Caco-2 (cell line): ENCODE data around the gene TTLL7. TPM values are rescaled to one million over a fixed set of nuclear protein-coding genes. Genes with fewer than 3 reads are reported as not detected.

Experiments used
- BruUV-seq: library from RNA; stranded (reverse); fragments of 400-500 nt; replicated peaks from 2 replicates; lab custom pipeline; 2021; lab: Mats Ljungman, UMichigan
- CTCF ChIA-PET: fragments of 300-600 bp; sonication (Branson Sonifier 250); formaldehyde crosslinking; loops from one replicate; lab custom pipeline; 2022; ENCODE audit warnings: antibody characterized with exemption; lab: Charles Lee
- POLR2A ChIA-PET: fragments of 300-600 bp; sonication (Branson Sonifier 250); formaldehyde crosslinking; loops from one replicate; lab custom pipeline; 2022; ENCODE audit warnings: antibody characterized with exemption; lab: Charles Lee
- DNase-seq, 2 experiments: peaks; one replicate each; pipeline versions ENCODE4 v3.0.0 to v3.0.0-alpha.2; 2020 to 2022
- H3K27me3 ChIP-seq: replicated peaks from 2 replicates; pipeline ENCODE4 v1.6.0; 2011; ENCODE audit warnings: low read length; ENCODE audit not compliant: control insufficient read depth, insufficient read depth
- H3K36me3 ChIP-seq: 2 replicates; pipeline ENCODE4 v1.5.1; 2011; ENCODE audit warnings: low read length; ENCODE audit not compliant: control insufficient read depth, insufficient read depth
- H3K4me1 ChIP-seq: fragments of 250-450 bp; sonication (Bioruptor Pico); 2 replicates; pipeline ENCODE4 v1.5.1; 2020; ENCODE audit warnings: mild to moderate bottlenecking
- H3K4me3 ChIP-seq: 2 replicates; pipeline ENCODE4 v1.5.1; 2011; ENCODE audit warnings: low read depth, mild to moderate bottlenecking, control low read depth, low read length
- H3K9me3 ChIP-seq: fragments of 250-450 bp; sonication (Bioruptor Pico); 2 replicates; pipeline ENCODE4 v1.5.1; 2020; ENCODE audit warnings: mild to moderate bottlenecking, moderate library complexity
- H3K27ac Mint-ChIP-seq: one replicate; pipeline ENCODE4 v1.8.0; 2022; ENCODE audit warnings: mixed read lengths; ENCODE audit not compliant: unreplicated experiment
- H3K27me3 Mint-ChIP-seq: one replicate; pipeline ENCODE4 v1.8.0; 2022; ENCODE audit warnings: mixed read lengths; ENCODE audit not compliant: insufficient read depth, unreplicated experiment
- H3K36me3 Mint-ChIP-seq: one replicate; pipeline ENCODE4 v1.8.0; 2022; ENCODE audit warnings: mild to moderate bottlenecking, mixed read lengths; ENCODE audit not compliant: insufficient read depth, unreplicated experiment
- H3K4me1 Mint-ChIP-seq: one replicate; pipeline ENCODE4 v1.8.0; 2022; ENCODE audit warnings: low read depth, mixed read lengths; ENCODE audit not compliant: unreplicated experiment
- H3K4me3 Mint-ChIP-seq: one replicate; pipeline ENCODE4 v1.8.0; 2022; ENCODE audit warnings: mild to moderate bottlenecking, moderate library complexity, mixed read lengths; ENCODE audit not compliant: unreplicated experiment
- H3K9me3 Mint-ChIP-seq: one replicate; pipeline ENCODE4 v1.8.0; 2022; ENCODE audit warnings: mixed read lengths; ENCODE audit not compliant: unreplicated experiment
- intact Hi-C: fragments of 100-400 bp; cut with micrococcal nuclease; formaldehyde crosslinking; loops from one replicate; pipeline ENCODE4 v1.10.0; 2022; ENCODE audit not compliant: unreplicated experiment
- total RNA-seq: library from RNA; stranded (reverse); gene quantifications from 2 replicates; pipeline ENCODE4 v1.2.3, GENCODE V29; 2022
- TF ChIP-seq, protein P1 (sequence below), 2 experiments: fragments of 200-600 bp in 1 of 2; IDR thresholded peaks; 1 replicate in 1 of 2; 2 replicates in 1 of 2; pipeline versions ENCODE4 v1.5.1 to v1.8.0; 2011 to 2022; ENCODE audit warnings: antibody characterized with exemption in 1 of 2, control low read depth in 1 of 2, inconsistent platforms in 1 of 2, low read depth in 1 of 2, low read length in 1 of 2, mild to moderate bottlenecking in 1 of 2, moderate library complexity in 1 of 2; ENCODE audit not compliant: insufficient read depth in 1 of 2, severe bottlenecking in 1 of 2, unreplicated experiment in 1 of 2

TTLL7 gene
- total RNA-seq, 1 experiment from 2014 or later: 0.75 TPM

DNA sequence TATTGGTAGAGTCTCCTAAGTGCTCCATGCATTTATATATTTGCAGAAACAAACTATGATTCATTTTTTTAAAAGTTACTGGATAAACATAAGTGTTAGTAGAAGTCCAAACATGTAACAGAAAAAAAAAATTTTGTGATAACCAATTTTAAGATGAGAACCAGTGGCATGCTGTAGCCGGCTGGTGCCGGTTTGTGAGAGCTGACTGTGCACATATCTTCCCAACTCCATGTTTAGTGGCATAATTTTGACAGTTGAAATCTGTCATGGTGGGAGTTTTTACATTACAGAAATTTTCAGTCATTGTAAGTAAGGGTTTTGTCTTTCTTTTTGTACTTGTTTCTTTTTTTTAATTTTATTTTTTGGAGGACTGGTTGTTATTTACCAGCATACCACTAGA is 141.2 kb downstream of the TTLL7 start:
- TF ChIP-seq, protein P1, sequence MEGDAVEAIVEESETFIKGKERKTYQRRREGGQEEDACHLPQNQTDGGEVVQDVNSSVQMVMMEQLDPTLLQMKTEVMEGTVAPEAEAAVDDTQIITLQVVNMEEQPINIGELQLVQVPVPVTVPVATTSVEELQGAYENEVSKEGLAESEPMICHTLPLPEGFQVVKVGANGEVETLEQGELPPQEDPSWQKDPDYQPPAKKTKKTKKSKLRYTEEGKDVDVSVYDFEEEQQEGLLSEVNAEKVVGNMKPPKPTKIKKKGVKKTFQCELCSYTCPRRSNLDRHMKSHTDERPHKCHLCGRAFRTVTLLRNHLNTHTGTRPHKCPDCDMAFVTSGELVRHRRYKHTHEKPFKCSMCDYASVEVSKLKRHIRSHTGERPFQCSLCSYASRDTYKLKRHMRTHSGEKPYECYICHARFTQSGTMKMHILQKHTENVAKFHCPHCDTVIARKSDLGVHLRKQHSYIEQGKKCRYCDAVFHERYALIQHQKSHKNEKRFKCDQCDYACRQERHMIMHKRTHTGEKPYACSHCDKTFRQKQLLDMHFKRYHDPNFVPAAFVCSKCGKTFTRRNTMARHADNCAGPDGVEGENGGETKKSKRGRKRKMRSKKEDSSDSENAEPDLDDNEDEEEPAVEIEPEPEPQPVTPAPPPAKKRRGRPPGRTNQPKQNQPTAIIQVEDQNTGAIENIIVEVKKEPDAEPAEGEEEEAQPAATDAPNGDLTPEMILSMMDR (IDR thresholded peaks at IDR 0.05; ENCODE audit: insufficient read depth in 1 of 2, low read depth in 1 of 2, low read length in 1 of 2, severe bottlenecking in 1 of 2, unreplicated experiment in 1 of 2): no peak
- Mint-ChIP-seq H3K4me3 (no peak overlapping the region), H3K27ac (no peak overlapping the region), H3K4me1 (no peaks in the 10 kb centered on the region), H3K27me3 (no peaks in the 10 kb centered on the region), H3K36me3 (no peaks in the 10 kb centered on the region), H3K9me3 (no peaks in the 10 kb centered on the region)
- BruUV-seq: no TSS peak
- CTCF ChIA-PET: no interaction called here
- H3K27me3 ChIP-seq: no peaks in the 10 kb centered on the region
- intact Hi-C loops: loop anchor here (1.0 to 2.0 kb wide), 2 partner anchors 264 to 313 kb away; no protein-coding TSS in a partner anchor
- POLR2A ChIA-PET: no interaction called here
- H3K4me1 ChIP-seq: no peaks in the 10 kb centered on the region
- H3K4me3 ChIP-seq: no peak overlapping the region
- no peaks in the 10 kb centered on the region for H3K9me3 ChIP-seq
- DNase-seq: no peak
- no peaks in the 10 kb centered on the region for H3K36me3 ChIP-seq

DNA sequence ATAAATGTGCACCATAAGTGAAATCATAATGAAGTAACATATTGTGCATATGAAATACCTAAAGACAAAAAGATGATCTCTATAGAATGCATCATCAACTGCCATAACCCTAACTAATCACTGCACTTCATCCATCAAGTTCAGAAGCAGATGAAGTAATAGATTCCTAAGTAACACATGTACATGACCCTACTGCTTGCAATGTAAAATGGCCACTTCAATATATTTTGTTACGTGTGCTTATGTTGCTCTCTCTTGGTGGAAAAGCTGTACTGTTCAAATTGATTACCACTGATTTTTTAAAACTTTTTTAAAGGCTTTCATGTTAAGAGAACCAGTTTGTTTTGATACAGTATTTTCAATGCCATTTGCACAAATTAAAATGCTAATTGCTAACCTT is 141.8 kb downstream of the TTLL7 start:
- Histone ChIP-seq H3K9me3 (no peaks in the 10 kb centered on the region), H3K4me3 (no peak overlapping the region), H3K4me1 (no peaks in the 10 kb centered on the region), H3K27me3 (no peaks in the 10 kb centered on the region), H3K36me3 (no peaks in the 10 kb centered on the region)
- Mint-ChIP-seq H3K4me1 (no peaks in the 10 kb centered on the region), H3K27me3 (no peaks in the 10 kb centered on the region), H3K27ac (no peak overlapping the region), H3K36me3 (no peaks in the 10 kb centered on the region), H3K4me3 (no peak overlapping the region), H3K9me3 (no peaks in the 10 kb centered on the region)
- TF ChIP-seq, protein P1 (IDR thresholded peaks at IDR 0.05; ENCODE audit: insufficient read depth in 1 of 2, low read depth in 1 of 2, low read length in 1 of 2, severe bottlenecking in 1 of 2, unreplicated experiment in 1 of 2): no peak
- ChIA-PET POLR2A (no interaction called here), CTCF (no interaction called here)
- BruUV-seq: no TSS peak
- intact Hi-C loops: loop anchor here (1.0 to 2.0 kb wide), 2 partner anchors 264 to 312 kb away; no protein-coding TSS in a partner anchor
- DNase-seq: no peak

DNA sequence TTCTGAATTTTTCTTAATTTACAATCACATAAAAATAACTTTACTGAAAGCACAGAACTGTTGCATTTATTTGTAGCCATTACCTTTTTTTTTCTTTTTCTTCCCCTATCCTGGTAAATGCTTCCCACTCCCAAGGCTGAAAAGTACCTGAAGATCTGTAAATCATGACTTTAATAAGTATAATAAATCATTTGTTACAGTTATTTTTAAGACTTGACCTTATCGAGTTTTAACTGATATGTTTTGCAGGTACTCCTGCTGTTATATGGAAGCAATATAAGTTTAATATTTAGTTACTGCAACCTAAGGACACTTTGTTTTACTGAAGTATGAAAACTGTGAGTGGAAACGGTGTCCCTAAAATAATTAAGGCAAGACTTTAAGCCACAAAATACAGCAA is 142.6 kb downstream of the TTLL7 start:
- Histone ChIP-seq H3K36me3 (no peaks in the 10 kb centered on the region), H3K9me3 (no peaks in the 10 kb centered on the region), H3K27me3 (no peaks in the 10 kb centered on the region), H3K4me3 (no peak overlapping the region), H3K4me1 (no peaks in the 10 kb centered on the region)
- Mint-ChIP-seq H3K27ac (no peak overlapping the region), H3K36me3 (no peaks in the 10 kb centered on the region), H3K4me3 (no peak overlapping the region), H3K9me3 (no peaks in the 10 kb centered on the region), H3K4me1 (no peaks in the 10 kb centered on the region), H3K27me3 (no peaks in the 10 kb centered on the region)
- CTCF ChIA-PET: no interaction called here
- POLR2A ChIA-PET: no interaction called here
- no TSS peak for BruUV-seq
- DNase-seq: no peak
- TF ChIP-seq, protein P1 (IDR thresholded peaks at IDR 0.05; ENCODE audit: insufficient read depth in 1 of 2, low read depth in 1 of 2, low read length in 1 of 2, severe bottlenecking in 1 of 2, unreplicated experiment in 1 of 2): no peak
- intact Hi-C loops: loop anchor here (2.0 kb wide), 1 partner anchor 312 kb away; no protein-coding TSS in a partner anchor
